Left lung (tissue), 10 donors: ENCODE measurements around the gene MST1R. TPM values are rescaled to one million over a fixed set of nuclear protein-coding genes. Genes with fewer than 3 reads are reported as not detected.
"Not testable (repeated sequence)": the region's sequence is repeated elsewhere in the genome, so short reads cannot be mapped to it uniquely, and the experiment has no call there.

Experiments
- ATAC-seq: fragments of 200-7000 bp; cut with Tn5 transposase; one replicate; pipeline ENCODE4 v1.9.1; 2020; ENCODE audit warnings: moderate library complexity
- DNase-seq, 4 donors: peaks; one replicate each; pipeline ENCODE4 v3.0.0-alpha.2; 2013 to 2020
- H3K27ac ChIP-seq, 2 donors: fragments of 200-600 bp; sonication (generic) in 1 of 2; one replicate each; pipeline versions ENCODE4 v1.5.0 to v1.8.0; 2020 to 2021
- H3K27me3 ChIP-seq, 2 donors: fragments of 200-600 bp; sonication (generic) in 1 of 2; one replicate each; pipeline versions ENCODE4 v1.5.0 to v1.8.0; 2020 to 2021
- H3K36me3 ChIP-seq, 2 donors: fragments of 200-600 bp; sonication (generic) in 1 of 2; one replicate each; pipeline versions ENCODE4 v1.5.0 to v1.8.0; 2020 to 2021
- H3K4me1 ChIP-seq, 2 donors: fragments of 200-600 bp; one replicate each; pipeline ENCODE4 v1.8.0; 2021
- H3K4me3 ChIP-seq, 2 donors: fragments of 200-600 bp; sonication (generic) in 1 of 2; one replicate each; pipeline versions ENCODE4 v1.5.0 to v1.8.0; 2020 to 2021; ENCODE audit warnings: mild to moderate bottlenecking in 1 of 2
- H3K9me3 ChIP-seq, 2 donors: fragments of 200-600 bp; sonication (generic) in 1 of 2; one replicate each; pipeline versions ENCODE4 v1.5.0 to v1.8.0; 2020 to 2021
- intact Hi-C, 2 donors: fragments of 100-400 bp; cut with DNase I; formaldehyde crosslinking; loops; one replicate each; pipeline versions ENCODE4 v1.11.2 to v1.14.2; 2022
- polyA plus RNA-seq, 6 donors: library from polyadenylated mRNA; unstranded; fragments of 120-200 nt; gene quantifications; one replicate each; pipeline ENCODE4 v1.2.1, GENCODE V29; 2013; ENCODE audit not compliant: insufficient read length in 6 of 6
- total RNA-seq, 2 donors: library from RNA; stranded (reverse); fragmentation: NEBNext Ultra II Directional; extraction: Animal tissue kit (Norgen Biotek cat#: 25700); gene quantifications; one replicate each; pipeline ENCODE4 v1.2.1, GENCODE V29; 2021
- TF ChIP-seq, protein P1 (sequence below), 2 donors: fragments of 200-600 bp; sonication (generic) in 1 of 2; IDR thresholded peaks; one replicate each; pipeline versions ENCODE4 v1.5.0 to v1.8.0; 2021; ENCODE audit warnings: antibody characterized with exemption in 2 of 2
- donor health status: DM: no; HTN: yes; CAD: no.
- donor health status: DM: no; HTN: no; CAD: no.

Gene MST1R
- total and polyA plus RNA-seq, 8 donors = 6.0 to 54.7 (median 9.1) TPM

DNA sequence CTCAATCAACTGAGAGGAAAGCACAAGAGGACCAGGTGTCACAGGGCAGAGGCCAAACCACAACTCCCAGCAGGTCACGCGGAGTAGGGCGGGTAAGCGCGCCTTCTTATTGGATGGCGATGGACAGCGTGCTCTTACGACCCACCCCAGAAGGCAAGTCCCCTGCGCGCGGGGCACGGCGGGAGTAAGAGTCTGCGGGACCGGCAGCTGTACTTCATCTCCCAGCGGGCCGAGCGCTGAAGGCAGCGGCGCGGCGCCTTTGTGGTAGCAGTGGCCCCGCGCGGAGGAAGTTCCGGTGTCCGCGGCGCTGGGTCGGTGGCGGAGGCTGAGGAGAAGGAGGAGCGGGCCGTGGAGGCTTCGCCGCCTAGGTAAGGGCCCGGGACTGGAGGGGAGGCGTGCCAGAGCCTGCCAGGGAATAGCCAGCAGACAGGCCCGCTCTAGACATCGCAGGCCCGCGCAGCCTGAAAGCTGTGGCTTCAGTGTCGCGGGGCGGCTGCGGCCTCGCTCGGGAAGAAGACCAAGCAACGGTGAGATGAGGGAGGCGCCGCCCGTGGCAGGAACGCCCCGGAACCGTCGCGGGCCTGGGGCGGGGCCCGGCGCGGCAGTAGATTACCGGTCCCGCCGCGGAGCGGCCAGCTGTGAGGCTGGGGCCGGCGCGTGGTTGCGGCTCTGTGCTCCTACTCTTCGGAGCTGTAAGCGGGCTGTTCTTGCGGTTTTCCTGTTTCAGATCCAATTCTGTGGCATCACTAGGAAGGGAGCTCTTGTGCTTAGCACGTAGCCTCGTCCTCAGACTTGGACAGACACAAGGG, 36.4 kb upstream of the MST1R start, which contains the start of gene RBM6:
Gene RBM6, plus strand, starts transcription at position 293 of the 809 bp plus-strand sequence. CDS start 22,492 bp downstream, outside the sequence.
- Histone ChIP-seq H3K36me3 (no peaks in the 10 kb centered on the region), H3K27me3 (no peaks in the 10 kb centered on the region), H3K4me3 (peak within 1 kb of the TSS; percentile 69 to 86), H3K27ac (peak within 1 kb of the TSS; percentile 95 to 96), H3K9me3 (no peaks in the 10 kb centered on the region), H3K4me1 (peaks cover 7 to 40% of the 10 kb centered on the region in 2 donors)
- ATAC-seq (peak; percentile 99), DNase-seq (peak; percentile 92 to 100 (median 98))
- TF ChIP-seq, protein P1, sequence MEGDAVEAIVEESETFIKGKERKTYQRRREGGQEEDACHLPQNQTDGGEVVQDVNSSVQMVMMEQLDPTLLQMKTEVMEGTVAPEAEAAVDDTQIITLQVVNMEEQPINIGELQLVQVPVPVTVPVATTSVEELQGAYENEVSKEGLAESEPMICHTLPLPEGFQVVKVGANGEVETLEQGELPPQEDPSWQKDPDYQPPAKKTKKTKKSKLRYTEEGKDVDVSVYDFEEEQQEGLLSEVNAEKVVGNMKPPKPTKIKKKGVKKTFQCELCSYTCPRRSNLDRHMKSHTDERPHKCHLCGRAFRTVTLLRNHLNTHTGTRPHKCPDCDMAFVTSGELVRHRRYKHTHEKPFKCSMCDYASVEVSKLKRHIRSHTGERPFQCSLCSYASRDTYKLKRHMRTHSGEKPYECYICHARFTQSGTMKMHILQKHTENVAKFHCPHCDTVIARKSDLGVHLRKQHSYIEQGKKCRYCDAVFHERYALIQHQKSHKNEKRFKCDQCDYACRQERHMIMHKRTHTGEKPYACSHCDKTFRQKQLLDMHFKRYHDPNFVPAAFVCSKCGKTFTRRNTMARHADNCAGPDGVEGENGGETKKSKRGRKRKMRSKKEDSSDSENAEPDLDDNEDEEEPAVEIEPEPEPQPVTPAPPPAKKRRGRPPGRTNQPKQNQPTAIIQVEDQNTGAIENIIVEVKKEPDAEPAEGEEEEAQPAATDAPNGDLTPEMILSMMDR (IDR thresholded peaks at IDR 0.05) = peak in 1 of 2 donors; percentile 22
- intact Hi-C loops = no loop called here

DNA sequence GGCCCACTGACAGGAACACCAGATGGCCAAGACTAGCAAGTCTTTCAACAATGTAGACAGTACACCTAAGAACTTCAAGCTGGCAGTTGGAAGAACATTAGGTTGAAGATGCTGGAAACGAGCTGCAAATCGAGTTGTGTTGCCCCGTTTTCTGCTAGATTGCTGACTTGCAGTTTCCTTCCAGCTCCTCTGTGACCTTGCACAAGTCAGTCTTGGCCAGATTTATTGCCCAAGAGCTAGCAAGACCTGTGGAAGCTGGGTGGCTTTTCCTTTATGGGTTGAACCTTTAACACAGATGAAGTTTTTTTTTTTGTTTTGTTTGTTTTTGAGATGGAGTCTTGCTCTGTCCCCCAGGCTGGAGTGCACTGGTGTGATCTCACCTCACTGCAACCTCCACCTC, 33.4 kb upstream of the MST1R start:
- H3K27me3 ChIP-seq = no peaks in the 10 kb centered on the region
- intact Hi-C loops = no loop called here
- no peaks in the 10 kb centered on the region for H3K9me3 ChIP-seq
- H3K27ac ChIP-seq = no peak overlapping the region
- TF ChIP-seq, protein P1 (IDR thresholded peaks at IDR 0.05) = no peak
- no peaks in the 10 kb centered on the region for H3K36me3 ChIP-seq
- H3K4me3 ChIP-seq = no peak overlapping the region
- DNase-seq (no peak), ATAC-seq (no peak)
- peaks cover 7 to 34% of the 10 kb centered on the region in 2 donors for H3K4me1 ChIP-seq

- H3K27ac ChIP-seq, intact Hi-C loops, H3K36me3 ChIP-seq, H3K27me3 ChIP-seq, H3K9me3 ChIP-seq, DNase-seq, ATAC-seq, H3K4me3 ChIP-seq: not testable (repeated sequence)
- H3K4me1 ChIP-seq = peaks cover 8 to 21% of the 10 kb centered on the region in 2 donors
Observed at GRCh38 chr3:49932281-49932680, 28.6 kb upstream of the MST1R start.

DNA sequence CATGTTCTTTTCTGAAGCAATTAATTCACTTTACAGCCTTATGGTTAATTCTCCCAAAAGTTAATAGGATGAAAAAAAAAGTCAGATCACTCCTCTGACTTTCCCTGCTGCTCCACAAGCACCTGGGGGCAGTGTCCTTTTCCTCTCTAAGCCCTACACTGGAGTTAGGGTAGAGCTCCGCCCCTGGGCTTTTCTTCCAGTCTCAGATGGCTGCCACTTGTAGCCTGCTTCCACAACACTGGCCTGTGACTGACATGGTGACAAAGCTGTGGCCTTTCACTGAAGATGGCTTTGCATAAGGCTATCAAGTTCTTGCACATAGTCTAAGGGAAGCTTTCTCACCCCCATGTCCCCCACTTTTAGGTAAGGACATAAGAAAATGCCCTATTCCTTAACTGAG, 27.2 kb upstream of the MST1R start:
- DNase-seq (no peak), ATAC-seq (no peak)
- Histone ChIP-seq H3K36me3 (no peaks in the 10 kb centered on the region), H3K27me3 (no peaks in the 10 kb centered on the region), H3K4me1 (peaks cover 8 to 14% of the 10 kb centered on the region in 2 donors), H3K27ac (no peak overlapping the region), H3K4me3 (no peak overlapping the region), H3K9me3 (no peaks in the 10 kb centered on the region)
- intact Hi-C loops = no loop called here
- TF ChIP-seq, protein P1 (IDR thresholded peaks at IDR 0.05) = no peak

DNA sequence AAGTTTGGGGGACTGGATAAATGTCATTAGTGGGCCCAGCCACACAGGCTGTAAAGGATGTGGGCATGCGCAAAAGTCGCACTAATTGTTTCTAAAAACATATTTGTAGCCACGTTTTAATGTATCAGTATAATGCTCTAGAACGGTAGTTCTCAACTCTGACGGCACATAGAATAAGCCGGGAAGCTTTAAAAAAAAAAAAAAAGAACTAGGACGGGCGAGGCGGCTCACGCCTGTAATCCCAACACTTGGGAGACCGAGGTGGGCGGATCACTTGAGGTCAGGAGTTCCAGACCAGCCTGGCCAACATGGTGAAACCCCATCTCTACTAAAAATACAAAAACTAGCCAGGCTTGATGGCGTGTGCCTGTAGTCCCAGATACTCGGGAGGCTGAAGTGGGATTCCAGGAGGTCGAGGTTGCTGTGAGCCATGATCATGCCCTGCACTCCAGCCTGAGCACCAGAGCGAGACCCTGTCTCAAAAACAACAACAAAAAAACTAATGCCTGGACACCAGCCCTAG, 26.6 kb upstream of the MST1R start:
- ATAC-seq = no peak
- H3K36me3 ChIP-seq = no peaks in the 10 kb centered on the region
- no peaks in the 10 kb centered on the region for H3K27me3 ChIP-seq
- intact Hi-C loops = no loop called here
- H3K9me3 ChIP-seq = no peaks in the 10 kb centered on the region
- TF ChIP-seq, protein P1 (IDR thresholded peaks at IDR 0.05) = no peak
- H3K4me3 ChIP-seq = peak overlapping the region in 1 of 2 donors; percentile 64
- H3K27ac ChIP-seq = peak overlapping the region; percentile 81 to 87
- no peak for DNase-seq
- peaks cover 8 to 14% of the 10 kb centered on the region in 2 donors for H3K4me1 ChIP-seq
